Measurements from ENCODE around the gene BDKRB2.

BDKRB2 gene

GRCh38 chr14:96270565-96271420, 66.2 kb downstream of the BDKRB2 start:
- no peak for DNase-seq (ENCODE audit: low read depth, low spot score)

GRCh38 chr14:96271421-96271762, 66.8 kb downstream of the BDKRB2 start:
- DNase-seq (ENCODE audit: low read depth, low spot score) = no peak

GRCh38 chr14:96272777-96273473, 68.3 kb downstream of the BDKRB2 start:
- no peak for DNase-seq (ENCODE audit: low read depth, low spot score)

GRCh38 chr14:96273629-96274028, 69.0 kb downstream of the BDKRB2 start:
- DNase-seq (ENCODE audit: low read depth, low spot score) = no peak

- no peak for DNase-seq (ENCODE audit: low read depth, low spot score)
Measured at GRCh38 chr14:96274122-96274521, 69.5 kb downstream of the BDKRB2 start.

- DNase-seq (ENCODE audit: low read depth, low spot score) = no peak
Measured at GRCh38 chr14:96274543-96274942, 69.9 kb downstream of the BDKRB2 start.

GRCh38 chr14:96275177-96276112, 70.8 kb downstream of the BDKRB2 start:
- peak; percentile 79 for DNase-seq (ENCODE audit: low read depth, low spot score)

GRCh38 chr14:96277890-96278289, 73.3 kb downstream of the BDKRB2 start:
- no peak for DNase-seq (ENCODE audit: low read depth, low spot score)

GRCh38 chr14:96279564-96279963, 74.9 kb downstream of the BDKRB2 start:
- peak; percentile 47 for DNase-seq (ENCODE audit: low read depth, low spot score)

GRCh38 chr14:96280104-96280503, 75.5 kb downstream of the BDKRB2 start:
- DNase-seq (ENCODE audit: low read depth, low spot score) = no peak

GRCh38 chr14:96281486-96281885, 76.8 kb downstream of the BDKRB2 start:
- no peak for DNase-seq (ENCODE audit: low read depth, low spot score)

- no peak for DNase-seq (ENCODE audit: low read depth, low spot score)
Measured at GRCh38 chr14:96284008-96284407, 79.4 kb downstream of the BDKRB2 start.

GRCh38 chr14:96284430-96284829, 79.8 kb downstream of the BDKRB2 start:
- DNase-seq (ENCODE audit: low read depth, low spot score) = no peak

GRCh38 chr14:96285667-96286066, 81.0 kb downstream of the BDKRB2 start:
- DNase-seq (ENCODE audit: low read depth, low spot score) = no peak

- no peak for DNase-seq (ENCODE audit: low read depth, low spot score)
Measured at GRCh38 chr14:96286251-96286650, 81.6 kb downstream of the BDKRB2 start.

- no peak for DNase-seq (ENCODE audit: low read depth, low spot score)
Measured at GRCh38 chr14:96287856-96288255, 83.2 kb downstream of the BDKRB2 start.

Data from ELF-1 (cell line).